Calu3 (cell line): ENCODE results near the gene LCORL. TPM values are rescaled to one million over a fixed set of nuclear protein-coding genes. Genes with fewer than 3 reads are reported as not detected.

Source experiments
- BruUV-seq: library from RNA; stranded (reverse); fragments of 400-500 nt; replicated peaks from 2 replicates; lab custom pipeline; 2021; lab: Mats Ljungman, UMichigan
- CTCF ChIA-PET: fragments of 300-600 bp; sonication (Branson Sonifier 250); formaldehyde crosslinking; loops from one replicate; lab custom pipeline; 2022; ENCODE audit warnings: antibody characterized with exemption; lab: Charles Lee
- DNase-seq: peaks from one replicate; pipeline ENCODE4 v3.0.0; 2022
- H3K27ac Mint-ChIP-seq: one replicate; pipeline ENCODE4 v1.8.0; 2022; ENCODE audit warnings: mixed read lengths; ENCODE audit not compliant: unreplicated experiment
- H3K27me3 Mint-ChIP-seq: one replicate; pipeline ENCODE4 v1.8.0; 2022; ENCODE audit warnings: mixed read lengths; ENCODE audit not compliant: unreplicated experiment
- H3K36me3 Mint-ChIP-seq: one replicate; pipeline ENCODE4 v1.8.0; 2022; ENCODE audit warnings: mild to moderate bottlenecking, moderate library complexity, mixed read lengths; ENCODE audit not compliant: insufficient read depth, unreplicated experiment
- H3K4me1 Mint-ChIP-seq: one replicate; pipeline ENCODE4 v1.8.0; 2022; ENCODE audit warnings: mild to moderate bottlenecking, low read depth, mixed read lengths; ENCODE audit not compliant: unreplicated experiment
- H3K4me3 Mint-ChIP-seq: one replicate; pipeline ENCODE4 v1.8.0; 2022; ENCODE audit warnings: mild to moderate bottlenecking, low read depth, moderate library complexity, mixed read lengths; ENCODE audit not compliant: unreplicated experiment
- H3K9me3 Mint-ChIP-seq: one replicate; pipeline ENCODE4 v1.8.0; 2022; ENCODE audit warnings: low read depth, mixed read lengths; ENCODE audit not compliant: unreplicated experiment
- intact Hi-C: fragments of 100-400 bp; cut with micrococcal nuclease; formaldehyde crosslinking; loops from one replicate; pipeline ENCODE4 v1.10.0; 2022; ENCODE audit not compliant: unreplicated experiment
- total RNA-seq: library from RNA; stranded (reverse); gene quantifications from 2 replicates; pipeline ENCODE4 v1.2.3, GENCODE V29; 2022
- TF ChIP-seq, protein P1 (sequence below): fragments of 200-600 bp; IDR thresholded peaks from one replicate; pipeline ENCODE4 v1.8.0; 2022; ENCODE audit warnings: antibody characterized with exemption; ENCODE audit not compliant: unreplicated experiment

Gene LCORL
- total RNA-seq, 1 experiment from 2014 or later = 15.4 TPM

- intact Hi-C loops = loop anchor here (10.0 kb wide), 1 partner anchor 210 kb away; the partner anchor contains the start of genes DCAF16 and NCAPG
- peaks cover 22% of the 10 kb centered on the region for H3K36me3 Mint-ChIP-seq
- no peak overlapping the region for H3K4me3 Mint-ChIP-seq
- H3K9me3 Mint-ChIP-seq = no peaks in the 10 kb centered on the region
- TF ChIP-seq, protein P1, sequence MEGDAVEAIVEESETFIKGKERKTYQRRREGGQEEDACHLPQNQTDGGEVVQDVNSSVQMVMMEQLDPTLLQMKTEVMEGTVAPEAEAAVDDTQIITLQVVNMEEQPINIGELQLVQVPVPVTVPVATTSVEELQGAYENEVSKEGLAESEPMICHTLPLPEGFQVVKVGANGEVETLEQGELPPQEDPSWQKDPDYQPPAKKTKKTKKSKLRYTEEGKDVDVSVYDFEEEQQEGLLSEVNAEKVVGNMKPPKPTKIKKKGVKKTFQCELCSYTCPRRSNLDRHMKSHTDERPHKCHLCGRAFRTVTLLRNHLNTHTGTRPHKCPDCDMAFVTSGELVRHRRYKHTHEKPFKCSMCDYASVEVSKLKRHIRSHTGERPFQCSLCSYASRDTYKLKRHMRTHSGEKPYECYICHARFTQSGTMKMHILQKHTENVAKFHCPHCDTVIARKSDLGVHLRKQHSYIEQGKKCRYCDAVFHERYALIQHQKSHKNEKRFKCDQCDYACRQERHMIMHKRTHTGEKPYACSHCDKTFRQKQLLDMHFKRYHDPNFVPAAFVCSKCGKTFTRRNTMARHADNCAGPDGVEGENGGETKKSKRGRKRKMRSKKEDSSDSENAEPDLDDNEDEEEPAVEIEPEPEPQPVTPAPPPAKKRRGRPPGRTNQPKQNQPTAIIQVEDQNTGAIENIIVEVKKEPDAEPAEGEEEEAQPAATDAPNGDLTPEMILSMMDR = no peak
- H3K27me3 Mint-ChIP-seq = peaks cover 14% of the 10 kb centered on the region
- H3K4me1 Mint-ChIP-seq = no peaks in the 10 kb centered on the region
- BruUV-seq = no TSS peak
- CTCF ChIA-PET = no interaction called here
- H3K27ac Mint-ChIP-seq = no peak overlapping the region
- no peak for DNase-seq
These were observed 3.7 kb upstream of the LCORL start for GRCh38 chr4:18025288-18025687.

GRCh38 chr4:18022572-18023050 lies 1.1 kb upstream of the LCORL start:
- peak overlapping the region; percentile 94 for H3K4me3 Mint-ChIP-seq
- no peaks in the 10 kb centered on the region for H3K4me1 Mint-ChIP-seq
- peaks cover 14% of the 10 kb centered on the region for H3K27me3 Mint-ChIP-seq
- no peak for DNase-seq
- TF ChIP-seq, protein P1 = no peak
- intact Hi-C loops = loop anchor here (5.0 to 10.0 kb wide), 3 partner anchors 90 to 208 kb away; partner anchors contain the start of genes DCAF16 and NCAPG
- H3K9me3 Mint-ChIP-seq = no peaks in the 10 kb centered on the region
- peak overlapping the region; percentile 78 for H3K27ac Mint-ChIP-seq
- peaks cover 27% of the 10 kb centered on the region for H3K36me3 Mint-ChIP-seq
- no TSS peak for BruUV-seq
- CTCF ChIA-PET = interaction anchor here (0.6 to 0.9 kb wide), 2 partner anchors 28 to 254 kb away, joined by 3 to 6 read pairs; no protein-coding TSS in a partner anchor

DNA sequence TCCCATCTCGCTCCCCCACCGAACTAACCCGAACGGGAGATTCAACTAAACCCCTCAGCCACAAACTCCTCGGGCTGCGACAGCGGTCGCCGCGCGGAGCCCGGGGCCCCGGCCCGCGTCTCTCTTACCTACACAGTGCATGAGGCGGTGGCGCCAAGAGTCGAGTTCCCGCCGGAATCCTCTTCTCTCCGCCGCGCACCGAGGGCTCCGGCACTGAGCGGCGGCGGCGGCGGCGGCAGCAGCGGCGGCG lies 160 bp downstream of the LCORL start:
- Mint-ChIP-seq H3K9me3 (no peaks in the 10 kb centered on the region), H3K4me3 (peak overlapping the region; percentile 94), H3K36me3 (peaks cover 27% of the 10 kb centered on the region), H3K27me3 (peaks cover 14% of the 10 kb centered on the region), H3K4me1 (no peaks in the 10 kb centered on the region), H3K27ac (peak overlapping the region; percentile 78)
- no TSS peak for BruUV-seq
- intact Hi-C loops = loop anchor here (5.0 to 10.0 kb wide), 3 partner anchors 91 to 207 kb away; partner anchors contain the start of genes DCAF16 and NCAPG
- CTCF ChIA-PET = no interaction called here
- TF ChIP-seq, protein P1 = no peak
- no peak for DNase-seq

- Mint-ChIP-seq H3K9me3 (no peaks in the 10 kb centered on the region), H3K27me3 (peaks cover 14% of the 10 kb centered on the region), H3K36me3 (peaks cover 27% of the 10 kb centered on the region), H3K4me1 (no peaks in the 10 kb centered on the region), H3K27ac (peak overlapping the region; percentile 79), H3K4me3 (peak overlapping the region; percentile 94)
- TF ChIP-seq, protein P1 = no peak
- BruUV-seq = no TSS peak
- CTCF ChIA-PET = no interaction called here
- intact Hi-C loops = loop anchor here (5.0 to 10.0 kb wide), 3 partner anchors 91 to 206 kb away; partner anchors contain the start of genes DCAF16 and NCAPG
- DNase-seq = peak; percentile 37
These were observed 685 bp downstream of the LCORL start for GRCh38 chr4:18020671-18021469.
